C1 segment of cervical spinal cord (tissue), 14 donors: ENCODE results near the gene ZNF644.
"Not testable (repeated sequence)": the region's sequence is repeated elsewhere in the genome, so short reads cannot be mapped to it uniquely, and the experiment has no call there.

ENCODE experiments used
- DNase-seq, 14 donors: peaks; one replicate each; lab custom pipeline; 2025; lab: John Stamatoyannopoulos, UW

ZNF644 gene

GRCh38 chr1:90928231-90928630, 93.6 kb downstream of the ZNF644 start:
- DNase-seq = not testable (repeated sequence)

DNA sequence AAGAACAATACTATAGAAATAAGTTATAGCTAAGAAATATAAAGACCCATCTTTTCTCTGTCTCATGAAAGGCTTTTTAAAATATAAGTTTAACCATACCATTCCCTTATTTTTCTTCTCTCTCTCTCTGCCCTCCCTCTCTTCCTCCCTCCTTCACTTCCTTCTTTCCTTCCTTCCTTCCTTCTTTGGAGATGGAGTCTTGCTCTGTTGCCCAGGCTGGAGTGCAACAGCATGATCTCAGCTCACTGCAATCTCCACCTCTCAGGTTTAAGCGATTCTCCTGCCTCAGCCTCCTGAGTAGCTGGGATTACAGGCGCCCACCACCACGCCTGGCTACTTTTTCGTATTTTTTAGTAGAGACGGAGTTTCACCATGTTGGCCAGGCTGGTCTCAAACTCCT, 94.2 kb downstream of the ZNF644 start:
- not testable (repeated sequence) for DNase-seq

DNA sequence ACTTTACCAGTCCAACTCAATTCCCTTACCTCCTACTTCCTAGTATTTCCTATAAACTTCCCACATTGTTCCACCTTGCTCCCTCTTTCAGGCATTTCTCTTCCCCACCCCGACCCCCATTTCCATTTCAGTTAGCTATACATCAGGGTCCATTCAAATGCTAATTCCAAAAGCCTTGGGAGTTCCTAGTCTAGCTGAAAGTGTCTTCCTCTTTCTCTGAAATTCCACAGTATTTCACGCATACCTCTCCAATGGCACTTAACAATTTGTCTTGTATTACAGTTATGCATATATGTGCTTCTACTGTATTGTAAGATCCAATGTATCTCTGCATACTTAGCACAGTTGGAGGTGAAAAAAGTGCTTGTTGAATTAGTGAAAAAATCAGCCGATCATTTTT, 94.9 kb downstream of the ZNF644 start:
- no peak for DNase-seq

GRCh38 chr1:90925928-90926869, 95.6 kb downstream of the ZNF644 start:
- DNase-seq = no peak

DNA sequence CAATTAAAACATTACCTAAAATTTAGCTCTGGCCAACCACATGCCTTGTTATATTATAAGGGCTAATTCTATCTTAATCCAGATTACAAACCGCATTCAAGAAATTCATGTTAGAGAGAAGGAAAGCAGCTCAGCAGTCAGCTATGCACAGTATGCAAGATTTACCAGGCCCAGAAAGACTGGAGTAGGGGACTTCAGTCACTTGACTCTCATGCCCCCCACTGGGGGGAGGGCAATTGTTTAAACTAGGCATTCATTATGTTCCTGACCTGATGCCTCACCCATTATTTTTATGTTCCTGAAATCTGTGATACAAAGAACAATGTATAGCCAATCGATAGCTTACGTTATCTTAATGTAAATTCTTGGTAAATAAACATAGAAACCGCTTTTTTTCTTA, 96.9 kb downstream of the ZNF644 start:
- no peak for DNase-seq

- no peak for DNase-seq
Measured at GRCh38 chr1:90922996-90923395, 98.8 kb downstream of the ZNF644 start.

- no peak for DNase-seq
Measured at GRCh38 chr1:90922202-90922601, 99.6 kb downstream of the ZNF644 start.

DNA sequence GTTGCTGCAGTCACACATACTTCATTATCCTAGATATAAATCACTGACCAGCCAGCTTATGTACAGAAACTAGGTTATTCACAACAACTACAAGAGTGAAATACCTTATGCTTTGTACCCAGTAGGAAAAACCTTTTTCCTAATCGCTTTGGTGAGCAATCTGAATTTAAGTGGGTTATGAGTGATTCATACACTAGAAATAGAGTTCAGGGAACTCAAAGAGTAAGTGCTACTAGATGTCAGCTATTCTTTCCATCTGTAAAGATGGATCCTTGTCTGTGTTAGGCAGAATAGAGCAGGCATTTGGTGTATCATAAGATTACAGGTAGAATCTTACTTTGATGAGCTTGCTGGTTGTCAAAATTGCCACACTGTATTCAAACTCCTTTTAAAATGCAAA, 101.9 kb downstream of the ZNF644 start:
- DNase-seq = no peak

- DNase-seq = no peak
Measured at GRCh38 chr1:90919190-90919719, 102.6 kb downstream of the ZNF644 start.

DNA sequence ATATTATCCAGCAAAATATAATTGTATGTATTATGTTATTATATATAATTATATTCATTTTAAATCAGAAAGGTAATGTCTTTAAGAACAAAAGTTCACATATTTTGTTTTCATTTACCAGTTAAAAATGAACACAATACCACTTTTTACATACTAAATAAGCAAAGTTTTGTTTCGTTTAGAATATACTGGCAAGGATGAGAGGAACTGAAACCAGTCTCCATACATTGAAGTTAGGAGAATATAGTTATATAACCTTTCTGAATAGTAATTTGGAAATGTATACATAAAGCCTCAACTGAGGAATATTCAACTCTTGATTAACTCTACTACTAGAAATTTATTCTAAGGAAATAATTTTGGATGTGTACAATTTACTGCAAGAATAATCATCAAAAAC, 110.5 kb downstream of the ZNF644 start:
- DNase-seq = no peak

- DNase-seq = no peak
Measured at GRCh38 chr1:90902672-90903071, 119.2 kb downstream of the ZNF644 start.

DNA sequence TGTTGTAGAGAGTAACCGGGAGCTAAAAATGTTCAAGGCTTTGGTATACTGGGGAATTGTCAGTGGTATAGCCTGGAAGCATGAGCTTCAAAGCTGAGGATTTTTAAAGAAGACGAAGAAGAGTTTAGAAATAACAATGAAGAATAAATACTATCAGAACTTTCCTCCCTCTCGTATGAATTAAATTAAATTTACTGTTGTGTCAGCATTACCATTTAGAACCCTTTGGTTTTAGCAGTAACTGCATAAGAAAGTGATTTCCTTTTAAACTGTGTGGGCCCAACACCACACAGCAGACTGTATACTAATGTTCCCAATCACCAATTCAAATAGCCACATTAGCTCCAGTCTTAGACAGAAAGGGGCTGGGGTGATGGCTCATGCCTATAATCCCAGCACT, 122.6 kb downstream of the ZNF644 start:
- no peak for DNase-seq

GRCh38 chr1:90893679-90894078, 128.2 kb downstream of the ZNF644 start:
- DNase-seq = not testable (repeated sequence)

- not testable (repeated sequence) for DNase-seq
Measured at GRCh38 chr1:90892884-90893283, 129.0 kb downstream of the ZNF644 start.

- not testable (repeated sequence) for DNase-seq
Measured at GRCh38 chr1:90892196-90892595, 129.6 kb downstream of the ZNF644 start.

DNA sequence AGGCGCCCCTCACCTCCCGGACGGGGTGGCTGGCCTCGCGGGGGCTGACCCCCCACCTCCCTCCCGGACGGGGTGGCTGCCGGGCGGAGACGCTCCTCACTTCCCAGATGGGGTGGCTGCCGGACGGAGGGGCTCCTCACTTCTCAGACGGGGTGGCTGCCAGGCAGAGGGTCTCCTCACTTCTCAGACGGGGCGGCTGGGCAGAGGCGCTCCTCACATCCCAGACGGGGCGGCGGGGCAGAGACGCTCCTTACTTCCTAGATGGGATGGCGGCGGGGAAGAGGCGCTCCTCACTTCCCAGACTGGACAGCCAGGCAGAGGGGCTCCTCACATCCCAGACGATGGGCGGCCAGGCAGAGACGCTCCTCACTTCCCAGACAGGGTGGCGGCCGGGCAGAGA, 130.1 kb downstream of the ZNF644 start:
- DNase-seq = not testable (repeated sequence)

DNA sequence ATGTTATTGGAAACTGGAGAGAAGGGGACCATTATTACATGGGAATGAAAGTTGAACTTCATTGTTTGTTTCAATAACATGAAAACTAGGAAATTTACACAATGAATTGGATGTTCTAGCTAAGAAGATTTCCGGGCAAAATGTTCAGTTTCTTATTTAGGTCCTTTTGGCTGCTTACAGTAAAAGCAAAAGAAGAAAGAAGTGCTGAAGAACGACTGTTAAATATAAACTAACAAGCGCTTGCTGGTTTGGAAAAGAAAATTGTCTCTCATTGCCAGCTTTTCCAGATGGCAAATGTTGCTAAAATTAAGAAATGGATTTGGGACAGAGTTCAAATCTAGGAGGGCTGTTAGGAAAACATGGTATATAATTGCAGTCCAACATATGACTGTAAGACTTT, 139.6 kb downstream of the ZNF644 start:
- no peak for DNase-seq

DNA sequence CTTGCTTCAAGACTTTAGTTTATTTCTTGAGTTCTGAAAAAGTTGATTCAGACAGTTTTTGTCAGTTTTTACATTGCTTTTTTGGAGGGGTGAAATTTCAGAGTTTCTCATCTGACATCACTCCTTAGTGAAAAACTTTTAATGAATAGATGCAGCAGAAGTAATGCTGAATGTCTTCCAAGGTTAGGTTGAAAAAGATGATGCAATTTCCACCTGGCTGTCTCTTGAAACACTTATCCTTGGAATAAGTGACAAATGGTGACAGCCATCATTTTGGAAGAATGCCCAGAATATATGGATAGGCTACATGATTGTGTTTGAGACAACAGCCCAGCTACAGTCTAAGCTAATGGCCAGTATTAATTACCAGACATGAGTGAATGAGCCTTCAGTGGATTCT, 140.8 kb downstream of the ZNF644 start:
- no peak for DNase-seq

GRCh38 chr1:90879281-90879680, 142.6 kb downstream of the ZNF644 start:
- no peak for DNase-seq

DNA sequence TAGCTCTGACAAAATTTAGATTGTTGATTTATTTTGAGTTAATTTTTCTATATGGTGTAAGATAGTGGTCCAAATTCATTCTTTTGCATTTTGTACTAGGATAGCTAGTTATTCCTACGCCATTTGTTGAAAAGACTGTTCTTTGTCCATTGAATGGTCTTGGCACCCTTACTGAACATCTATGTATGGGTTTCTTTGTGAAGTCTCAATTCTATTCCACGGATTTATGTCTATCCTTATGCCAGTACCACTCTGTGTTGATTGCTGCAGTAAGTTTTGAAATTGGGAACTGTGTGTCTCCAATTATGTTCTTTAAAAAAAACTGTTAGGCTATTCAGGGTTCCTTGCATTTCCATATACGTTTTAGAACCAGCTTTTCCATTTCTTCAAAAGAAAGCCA, 145.7 kb downstream of the ZNF644 start:
- DNase-seq = no peak
